Measurements from ENCODE around the gene EFCC1. TPM values are rescaled to one million over a fixed set of nuclear protein-coding genes. Genes with fewer than 3 reads are reported as not detected.

Gene EFCC1
- total and polyA plus RNA-seq, 8 donors: 0.56 to 6.1 (median 0.73) TPM

GRCh38 chr3:128996200-128996599 is 4.9 kb upstream of the EFCC1 start:
- FAIRE-seq (no peak), DNase-seq (no peak), ATAC-seq (no peak)
- 60 to 84% methylated on average over 1 of the region's 1 CpG for WGBS, 2 donors
- Histone ChIP-seq H3K9me3 (no peaks in the 10 kb centered on the region), H3K4me3 (no peak overlapping the region), H3K4me1 (no peaks in the 10 kb centered on the region), H3K27me3 (peaks cover 0 to 5% (median 1%) of the 10 kb centered on the region in 4 donors), H3K36me3 (no peaks in the 10 kb centered on the region), H3K27ac (no peak overlapping the region)
- intact Hi-C loops (cut with DNase I): no loop called here
- no peak for TF ChIP-seq CTCF (IDR thresholded peaks at IDR 0.05)

- Histone ChIP-seq H3K27me3 (peaks cover 0 to 5% (median 2%) of the 10 kb centered on the region in 4 donors), H3K27ac (no peak overlapping the region), H3K36me3 (no peaks in the 10 kb centered on the region), H3K4me1 (no peaks in the 10 kb centered on the region), H3K4me3 (no peak overlapping the region), H3K9me3 (no peaks in the 10 kb centered on the region)
- intact Hi-C loops (cut with DNase I): no loop called here
- 86 to 96% methylated on average over 5 of the region's 5 CpGs for WGBS, 2 donors
- DNase-seq: no peak
- no peak for FAIRE-seq
- no peak for ATAC-seq
- TF ChIP-seq CTCF (IDR thresholded peaks at IDR 0.05): no peak
Measured at GRCh38 chr3:128996726-128997125, 4.4 kb upstream of the EFCC1 start.

GRCh38 chr3:128997486-128998133 is 3.5 kb upstream of the EFCC1 start:
- intact Hi-C loops (cut with DNase I): no loop called here
- H3K4me1 ChIP-seq: no peaks in the 10 kb centered on the region
- DNase-seq (no peak), FAIRE-seq (no peak), ATAC-seq (no peak)
- no peak overlapping the region for H3K4me3 ChIP-seq
- no peak for TF ChIP-seq CTCF (IDR thresholded peaks at IDR 0.05)
- peaks cover 0 to 7% (median 2%) of the 10 kb centered on the region in 4 donors for H3K27me3 ChIP-seq
- H3K27ac ChIP-seq: no peak overlapping the region
- 74 to 82% methylated on average over 4 of the region's 4 CpGs for WGBS, 2 donors
- H3K36me3 ChIP-seq: no peaks in the 10 kb centered on the region
- H3K9me3 ChIP-seq: no peaks in the 10 kb centered on the region

GRCh38 chr3:128998561-128998960 is 2.5 kb upstream of the EFCC1 start:
- no peaks in the 10 kb centered on the region for H3K4me1 ChIP-seq
- DNase-seq (no peak), FAIRE-seq (no peak), ATAC-seq (no peak)
- TF ChIP-seq CTCF (IDR thresholded peaks at IDR 0.05): no peak
- peaks cover 0 to 12% (median 2%) of the 10 kb centered on the region in 4 donors for H3K27me3 ChIP-seq
- H3K36me3 ChIP-seq: no peaks in the 10 kb centered on the region
- WGBS, 2 donors: 80 to 81% methylated on average over 3 of the region's 3 CpGs
- H3K9me3 ChIP-seq: no peaks in the 10 kb centered on the region
- H3K27ac ChIP-seq: no peak overlapping the region
- intact Hi-C loops (cut with DNase I): no loop called here
- H3K4me3 ChIP-seq: no peak overlapping the region

- intact Hi-C loops (cut with DNase I): no loop called here
- ATAC-seq (no peak), FAIRE-seq (no peak), DNase-seq (no peak)
- H3K27me3 ChIP-seq: peaks cover 0 to 12% (median 2%) of the 10 kb centered on the region in 4 donors
- H3K27ac ChIP-seq: no peak overlapping the region
- no peaks in the 10 kb centered on the region for H3K36me3 ChIP-seq
- TF ChIP-seq CTCF (IDR thresholded peaks at IDR 0.05): no peak
- no peaks in the 10 kb centered on the region for H3K4me1 ChIP-seq
- no peaks in the 10 kb centered on the region for H3K9me3 ChIP-seq
- 68 to 74% methylated on average over 5 of the region's 5 CpGs for WGBS, 2 donors
- no peak overlapping the region for H3K4me3 ChIP-seq
Measured at GRCh38 chr3:128999102-128999501, 2.0 kb upstream of the EFCC1 start.

Measured in pancreas (tissue), 10 donors.